Measurements from ENCODE around the gene GPR150.

GRCh38 chr5:95609711-95610110, 10.2 kb upstream of the GPR150 start:
- TF ChIP-seq CTCF (IDR thresholded peaks at IDR 0.05; ENCODE audit: insufficient read depth, low read depth, low read length) (no peak), EZH2 (IDR thresholded peaks at IDR 0.05; ENCODE audit: insufficient read depth, low read length) (no peak)

Measured in astrocyte (in vitro differentiated cells and primary cell).